ENCODE measurements around the gene TM4SF1.

Gene TM4SF1

GRCh38 chr3:149332227-149332765 is 45.2 kb downstream of the TM4SF1 start:
- no peak overlapping the region for H4K8ac ChIP-seq (ENCODE audit: low read depth, low read length)
- no peak overlapping the region for H3K4me2 ChIP-seq (ENCODE audit: low read length)
- H3K4ac ChIP-seq (ENCODE audit: low read depth, low read length) = no peak overlapping the region
- WGBS (ENCODE audit: extremely low coverage, insufficient coverage, low lambda C conversion rate) = no CpG with 5 or more reads among the region's 1 CpG
- H3K79me1 ChIP-seq (ENCODE audit: low read length) = no peaks in the 10 kb centered on the region
- H2AK5ac ChIP-seq (ENCODE audit: low read length) = no peak overlapping the region
- H3K18ac ChIP-seq (ENCODE audit: low read length) = no peak overlapping the region
- no peaks in the 10 kb centered on the region for H3K79me2 ChIP-seq (ENCODE audit: control insufficient read depth, insufficient read depth, low read length)
- no peak overlapping the region for H2BK5ac ChIP-seq (ENCODE audit: low read length)
- H3K36me3 ChIP-seq (ENCODE audit: control insufficient read depth, insufficient read depth, low read length) = no peaks in the 10 kb centered on the region
- H3K4me1 ChIP-seq (ENCODE audit: control insufficient read depth, low read depth, low read length) = peaks cover 9% of the 10 kb centered on the region
- H3K27ac ChIP-seq (ENCODE audit: low read depth, low read length) = no peak overlapping the region
- no peak for DNase-seq
- no peaks in the 10 kb centered on the region for H3K27me3 ChIP-seq (ENCODE audit: insufficient read depth, low read length, poor library complexity)
- no peak overlapping the region for H3K56ac ChIP-seq (ENCODE audit: low read length)
- H3K4me3 ChIP-seq (ENCODE audit: low read length) = no peak overlapping the region
- no peak overlapping the region for H2BK15ac ChIP-seq (replicated peaks; ENCODE audit: low read depth)
- H4K5ac ChIP-seq (ENCODE audit: low read length) = no peak overlapping the region
- no peak overlapping the region for H3K23ac ChIP-seq (ENCODE audit: low read length)
- H2BK120ac ChIP-seq (ENCODE audit: low read depth, low read length) = no peak overlapping the region
- H3K9ac ChIP-seq (ENCODE audit: low read length) = no peak overlapping the region

GRCh38 chr3:149331396-149331795 is 46.1 kb downstream of the TM4SF1 start:
- Histone ChIP-seq H3K79me1 (ENCODE audit: low read length) (no peaks in the 10 kb centered on the region), H3K36me3 (ENCODE audit: control insufficient read depth, insufficient read depth, low read length) (no peaks in the 10 kb centered on the region), H3K23ac (ENCODE audit: low read length) (no peak overlapping the region), H4K5ac (ENCODE audit: low read length) (no peak overlapping the region), H3K4me3 (ENCODE audit: low read length) (no peak overlapping the region), H3K4ac (ENCODE audit: low read depth, low read length) (no peak overlapping the region), H3K56ac (ENCODE audit: low read length) (no peak overlapping the region), H3K79me2 (ENCODE audit: control insufficient read depth, insufficient read depth, low read length) (no peaks in the 10 kb centered on the region), H3K4me1 (ENCODE audit: control insufficient read depth, low read depth, low read length) (peaks cover 9% of the 10 kb centered on the region), H3K27me3 (ENCODE audit: insufficient read depth, low read length, poor library complexity) (no peaks in the 10 kb centered on the region), H3K4me2 (ENCODE audit: low read length) (no peak overlapping the region), H4K8ac (ENCODE audit: low read depth, low read length) (no peak overlapping the region), H2BK120ac (ENCODE audit: low read depth, low read length) (no peak overlapping the region), H3K18ac (ENCODE audit: low read length) (no peak overlapping the region), H2BK5ac (ENCODE audit: low read length) (no peak overlapping the region), H2BK15ac (replicated peaks; ENCODE audit: low read depth) (no peak overlapping the region), H2AK5ac (ENCODE audit: low read length) (no peak overlapping the region), H3K27ac (ENCODE audit: low read depth, low read length) (no peak overlapping the region), H3K9ac (ENCODE audit: low read length) (no peak overlapping the region)
- no CpG with 5 or more reads among the region's 2 CpGs for WGBS (ENCODE audit: extremely low coverage, insufficient coverage, low lambda C conversion rate)
- DNase-seq = no peak

- no peak overlapping the region for H4K5ac ChIP-seq (ENCODE audit: low read length)
- no peaks in the 10 kb centered on the region for H3K36me3 ChIP-seq (ENCODE audit: control insufficient read depth, insufficient read depth, low read length)
- peaks cover 6% of the 10 kb centered on the region for H3K4me1 ChIP-seq (ENCODE audit: control insufficient read depth, low read depth, low read length)
- no peak overlapping the region for H3K56ac ChIP-seq (ENCODE audit: low read length)
- H3K18ac ChIP-seq (ENCODE audit: low read length) = no peak overlapping the region
- no peak overlapping the region for H3K9ac ChIP-seq (ENCODE audit: low read length)
- H3K79me2 ChIP-seq (ENCODE audit: control insufficient read depth, insufficient read depth, low read length) = no peaks in the 10 kb centered on the region
- no peak for DNase-seq
- no peak overlapping the region for H3K23ac ChIP-seq (ENCODE audit: low read length)
- H2BK5ac ChIP-seq (ENCODE audit: low read length) = no peak overlapping the region
- no peaks in the 10 kb centered on the region for H3K79me1 ChIP-seq (ENCODE audit: low read length)
- H2BK15ac ChIP-seq (replicated peaks; ENCODE audit: low read depth) = no peak overlapping the region
- H2AK5ac ChIP-seq (ENCODE audit: low read length) = no peak overlapping the region
- no peaks in the 10 kb centered on the region for H3K27me3 ChIP-seq (ENCODE audit: insufficient read depth, low read length, poor library complexity)
- no peak overlapping the region for H3K4me3 ChIP-seq (ENCODE audit: low read length)
- no CpG with 5 or more reads among the region's 2 CpGs for WGBS (ENCODE audit: extremely low coverage, insufficient coverage, low lambda C conversion rate)
- no peak overlapping the region for H4K8ac ChIP-seq (ENCODE audit: low read depth, low read length)
- no peak overlapping the region for H3K4me2 ChIP-seq (ENCODE audit: low read length)
- no peak overlapping the region for H3K27ac ChIP-seq (ENCODE audit: low read depth, low read length)
- no peak overlapping the region for H3K4ac ChIP-seq (ENCODE audit: low read depth, low read length)
- H2BK120ac ChIP-seq (ENCODE audit: low read depth, low read length) = no peak overlapping the region
These were observed 46.7 kb downstream of the TM4SF1 start for GRCh38 chr3:149330609-149331331.

- DNase-seq = no peak
- Histone ChIP-seq H3K18ac (ENCODE audit: low read length) (no peak overlapping the region), H3K79me1 (ENCODE audit: low read length) (no peaks in the 10 kb centered on the region), H3K27ac (ENCODE audit: low read depth, low read length) (no peak overlapping the region), H2BK5ac (ENCODE audit: low read length) (no peak overlapping the region), H3K36me3 (ENCODE audit: control insufficient read depth, insufficient read depth, low read length) (no peaks in the 10 kb centered on the region), H3K4me2 (ENCODE audit: low read length) (no peak overlapping the region), H2AK5ac (ENCODE audit: low read length) (no peak overlapping the region), H4K5ac (ENCODE audit: low read length) (no peak overlapping the region), H3K4ac (ENCODE audit: low read depth, low read length) (no peak overlapping the region), H3K9ac (ENCODE audit: low read length) (no peak overlapping the region), H4K8ac (ENCODE audit: low read depth, low read length) (no peak overlapping the region), H2BK15ac (replicated peaks; ENCODE audit: low read depth) (no peak overlapping the region), H3K56ac (ENCODE audit: low read length) (no peak overlapping the region), H3K4me3 (ENCODE audit: low read length) (no peak overlapping the region), H3K23ac (ENCODE audit: low read length) (no peak overlapping the region), H3K79me2 (ENCODE audit: control insufficient read depth, insufficient read depth, low read length) (no peaks in the 10 kb centered on the region), H2BK120ac (ENCODE audit: low read depth, low read length) (no peak overlapping the region), H3K4me1 (ENCODE audit: control insufficient read depth, low read depth, low read length) (no peaks in the 10 kb centered on the region), H3K27me3 (ENCODE audit: insufficient read depth, low read length, poor library complexity) (no peaks in the 10 kb centered on the region)
- no CpG with 5 or more reads among the region's 2 CpGs for WGBS (ENCODE audit: extremely low coverage, insufficient coverage, low lambda C conversion rate)
These were observed 50.3 kb downstream of the TM4SF1 start for GRCh38 chr3:149327156-149327555.

- Histone ChIP-seq H3K4me3 (ENCODE audit: low read length) (no peak overlapping the region), H3K56ac (ENCODE audit: low read length) (no peak overlapping the region), H3K18ac (ENCODE audit: low read length) (no peak overlapping the region), H3K79me1 (ENCODE audit: low read length) (no peaks in the 10 kb centered on the region), H3K4me2 (ENCODE audit: low read length) (no peak overlapping the region), H2BK15ac (replicated peaks; ENCODE audit: low read depth) (no peak overlapping the region), H4K8ac (ENCODE audit: low read depth, low read length) (no peak overlapping the region), H3K4ac (ENCODE audit: low read depth, low read length) (no peak overlapping the region), H3K4me1 (ENCODE audit: control insufficient read depth, low read depth, low read length) (no peaks in the 10 kb centered on the region), H2BK120ac (ENCODE audit: low read depth, low read length) (no peak overlapping the region), H2BK5ac (ENCODE audit: low read length) (no peak overlapping the region), H3K79me2 (ENCODE audit: control insufficient read depth, insufficient read depth, low read length) (no peaks in the 10 kb centered on the region), H3K27me3 (ENCODE audit: insufficient read depth, low read length, poor library complexity) (no peaks in the 10 kb centered on the region), H3K9ac (ENCODE audit: low read length) (no peak overlapping the region), H3K36me3 (ENCODE audit: control insufficient read depth, insufficient read depth, low read length) (no peaks in the 10 kb centered on the region), H3K27ac (ENCODE audit: low read depth, low read length) (no peak overlapping the region), H2AK5ac (ENCODE audit: low read length) (no peak overlapping the region), H3K23ac (ENCODE audit: low read length) (no peak overlapping the region), H4K5ac (ENCODE audit: low read length) (no peak overlapping the region)
- DNase-seq = no peak
These were observed 51.9 kb downstream of the TM4SF1 start for GRCh38 chr3:149325581-149325980.

GRCh38 chr3:149324332-149324731 is 53.1 kb downstream of the TM4SF1 start:
- no peak overlapping the region for H2BK5ac ChIP-seq (ENCODE audit: low read length)
- H3K4me3 ChIP-seq (ENCODE audit: low read length) = no peak overlapping the region
- no peak for DNase-seq
- no peak overlapping the region for H2BK120ac ChIP-seq (ENCODE audit: low read depth, low read length)
- no peak overlapping the region for H3K27ac ChIP-seq (ENCODE audit: low read depth, low read length)
- H3K36me3 ChIP-seq (ENCODE audit: control insufficient read depth, insufficient read depth, low read length) = no peaks in the 10 kb centered on the region
- H3K9ac ChIP-seq (ENCODE audit: low read length) = no peak overlapping the region
- H3K79me2 ChIP-seq (ENCODE audit: control insufficient read depth, insufficient read depth, low read length) = no peaks in the 10 kb centered on the region
- no peak overlapping the region for H4K8ac ChIP-seq (ENCODE audit: low read depth, low read length)
- H3K4ac ChIP-seq (ENCODE audit: low read depth, low read length) = no peak overlapping the region
- H4K5ac ChIP-seq (ENCODE audit: low read length) = no peak overlapping the region
- no peaks in the 10 kb centered on the region for H3K79me1 ChIP-seq (ENCODE audit: low read length)
- H2BK15ac ChIP-seq (replicated peaks; ENCODE audit: low read depth) = no peak overlapping the region
- no peak overlapping the region for H3K18ac ChIP-seq (ENCODE audit: low read length)
- H3K23ac ChIP-seq (ENCODE audit: low read length) = no peak overlapping the region
- no peak overlapping the region for H3K4me2 ChIP-seq (ENCODE audit: low read length)
- no peaks in the 10 kb centered on the region for H3K27me3 ChIP-seq (ENCODE audit: insufficient read depth, low read length, poor library complexity)
- H2AK5ac ChIP-seq (ENCODE audit: low read length) = no peak overlapping the region
- H3K56ac ChIP-seq (ENCODE audit: low read length) = no peak overlapping the region
- H3K4me1 ChIP-seq (ENCODE audit: control insufficient read depth, low read depth, low read length) = no peaks in the 10 kb centered on the region
